SK-N-MC (cell line): ENCODE measurements around the gene FAM13A.

Experiments used
- EZH2 ChIP-seq: fragments of 200-600 bp; sonication (generic); IDR thresholded peaks from one replicate; pipeline ENCODE4 v1.6.1; 2017; ENCODE audit warnings: antibody characterized with exemption
- POLR2AphosphoS5 ChIP-seq: IDR thresholded peaks from 2 replicates; pipeline ENCODE4 v1.6.1; 2012; ENCODE audit warnings: mild to moderate bottlenecking, low read depth, low read length, borderline replicate concordance

DNA sequence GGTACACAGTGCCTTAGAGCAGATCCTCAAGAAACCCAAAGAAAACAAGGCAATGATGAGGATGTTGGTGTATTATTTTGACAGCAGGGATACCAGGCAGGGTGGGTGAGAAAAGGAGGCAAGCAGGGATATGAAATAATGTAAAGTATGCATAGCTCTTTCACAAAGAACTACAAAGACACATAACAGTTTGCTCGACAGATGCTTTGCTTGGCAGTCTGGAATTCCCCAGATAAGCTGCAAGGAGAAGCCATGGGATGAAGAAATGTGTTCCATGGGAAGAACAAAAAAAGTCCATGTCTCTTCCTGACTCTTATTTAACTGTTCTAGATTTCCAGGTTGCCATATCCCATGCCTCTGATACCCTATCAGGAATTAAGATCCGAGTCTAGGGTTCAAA lies 75.4 kb downstream of the FAM13A start:
- TF ChIP-seq POLR2AphosphoS5 (no peak), EZH2 (no peak)
